Measurements from ENCODE around the gene OGFR. TPM values are rescaled to one million over a fixed set of nuclear protein-coding genes. Genes with fewer than 3 reads are reported as not detected.

OGFR gene
- total RNA-seq, 1 donor from 2014 or later: 29.1 TPM

DNA sequence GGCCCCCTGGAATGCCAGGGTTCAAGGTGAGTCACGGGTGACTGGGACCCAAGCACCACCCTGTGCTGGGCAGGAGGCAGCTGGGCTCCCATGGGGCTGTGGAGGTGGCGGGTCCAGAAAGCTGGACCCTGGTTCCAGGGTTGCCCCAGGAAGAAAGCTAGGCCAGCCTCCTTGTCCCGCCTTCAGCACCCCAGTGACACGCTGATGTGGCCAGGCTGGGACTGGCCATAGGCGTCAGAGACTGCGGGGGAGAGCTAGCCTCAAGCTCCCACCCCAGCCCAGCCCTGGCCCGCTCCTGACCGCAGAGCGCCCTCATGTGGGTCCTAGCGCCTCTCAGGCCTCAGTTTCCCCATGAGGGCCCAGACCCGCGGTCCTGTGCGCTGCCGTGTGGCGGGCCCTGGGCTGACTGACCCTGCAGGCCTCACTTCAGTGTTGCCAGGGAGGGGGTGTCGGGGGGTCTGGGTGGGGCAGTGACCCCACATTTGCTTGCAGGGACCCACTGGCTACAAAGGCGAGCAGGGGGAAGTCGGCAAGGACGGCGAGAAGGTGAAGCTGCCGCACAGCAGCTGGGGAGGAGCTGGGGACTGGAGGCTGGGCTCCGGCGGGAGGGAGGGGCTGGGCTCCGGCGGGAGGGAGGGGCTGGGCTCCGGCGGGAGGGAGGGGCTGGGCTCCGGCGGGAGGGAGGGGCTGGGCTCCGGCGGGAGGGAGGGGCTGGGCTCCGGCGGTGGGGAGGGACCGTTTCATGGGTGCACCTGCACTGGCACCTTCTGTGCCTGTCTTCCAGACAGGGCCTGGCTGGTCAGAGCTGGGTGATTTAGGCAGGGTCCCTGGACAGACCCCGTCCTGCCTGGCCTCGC, 20.1 kb downstream of the OGFR start:
- DNase-seq (ENCODE audit: low read depth): no peak

DNA sequence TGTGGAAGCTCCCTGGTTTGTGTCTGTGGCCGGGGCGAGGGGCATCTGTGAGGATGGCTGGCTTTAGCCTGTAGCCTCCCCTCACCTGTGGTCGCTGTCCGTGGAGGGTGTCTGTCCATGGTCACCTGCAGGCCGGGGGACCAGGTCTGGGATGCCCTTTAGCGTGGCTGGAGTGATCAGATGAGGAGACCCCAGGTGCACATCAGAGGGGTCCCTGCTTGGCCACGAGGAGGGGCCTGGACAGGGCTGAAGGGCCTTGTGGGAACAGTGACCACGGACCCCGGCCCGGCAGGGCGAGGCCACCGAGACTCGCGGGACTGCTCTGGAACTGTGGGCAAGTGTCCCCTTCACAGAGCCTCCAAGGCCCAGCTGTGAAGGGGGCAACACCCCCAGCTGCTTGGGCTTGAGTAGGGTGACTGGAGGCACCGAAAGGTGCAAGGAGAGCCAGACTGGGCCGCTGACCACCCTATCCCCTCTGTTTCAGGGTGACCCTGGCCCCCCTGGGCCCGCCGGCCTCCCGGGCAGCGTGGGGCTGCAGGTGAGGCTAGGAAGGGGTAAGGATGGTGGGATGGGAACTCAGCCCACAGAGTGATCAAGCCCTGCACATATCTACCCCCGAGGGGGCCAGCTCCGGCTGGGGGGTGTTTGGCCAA, 20.8 kb downstream of the OGFR start:
- no peak for DNase-seq (ENCODE audit: low read depth)

DNA sequence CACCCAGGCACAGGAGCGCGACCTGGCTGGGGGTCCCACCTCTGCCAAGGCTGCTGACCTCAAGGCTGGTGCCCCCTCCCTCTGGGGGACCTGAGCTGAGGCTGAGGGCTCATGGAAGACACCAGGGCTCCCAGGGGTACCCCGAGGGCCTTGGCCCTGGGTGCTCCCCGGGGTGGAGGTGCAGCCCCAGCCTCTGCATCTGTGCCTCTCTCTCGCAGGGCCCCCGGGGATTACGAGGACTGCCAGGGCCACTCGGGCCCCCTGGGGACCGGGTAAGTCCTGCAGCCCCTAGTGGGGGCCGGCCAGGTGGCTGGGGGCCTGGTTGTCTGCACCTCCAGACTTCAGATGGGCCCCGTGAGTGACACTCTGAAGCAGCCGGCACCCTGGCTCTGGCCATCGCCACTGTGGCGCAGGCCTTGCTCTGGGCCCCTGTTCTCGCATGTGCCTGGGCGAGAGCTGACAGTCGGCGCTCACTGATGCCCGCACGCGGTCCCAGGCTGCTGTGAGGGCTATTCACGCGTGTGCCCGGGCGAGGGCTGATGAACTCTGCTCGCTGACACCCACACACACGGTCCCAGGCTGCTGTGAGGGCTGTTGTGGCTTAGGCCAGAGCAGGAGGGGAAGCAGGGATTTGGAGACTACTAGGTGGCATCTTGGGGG, 21.5 kb downstream of the OGFR start:
- DNase-seq (ENCODE audit: low read depth): no peak

DNA sequence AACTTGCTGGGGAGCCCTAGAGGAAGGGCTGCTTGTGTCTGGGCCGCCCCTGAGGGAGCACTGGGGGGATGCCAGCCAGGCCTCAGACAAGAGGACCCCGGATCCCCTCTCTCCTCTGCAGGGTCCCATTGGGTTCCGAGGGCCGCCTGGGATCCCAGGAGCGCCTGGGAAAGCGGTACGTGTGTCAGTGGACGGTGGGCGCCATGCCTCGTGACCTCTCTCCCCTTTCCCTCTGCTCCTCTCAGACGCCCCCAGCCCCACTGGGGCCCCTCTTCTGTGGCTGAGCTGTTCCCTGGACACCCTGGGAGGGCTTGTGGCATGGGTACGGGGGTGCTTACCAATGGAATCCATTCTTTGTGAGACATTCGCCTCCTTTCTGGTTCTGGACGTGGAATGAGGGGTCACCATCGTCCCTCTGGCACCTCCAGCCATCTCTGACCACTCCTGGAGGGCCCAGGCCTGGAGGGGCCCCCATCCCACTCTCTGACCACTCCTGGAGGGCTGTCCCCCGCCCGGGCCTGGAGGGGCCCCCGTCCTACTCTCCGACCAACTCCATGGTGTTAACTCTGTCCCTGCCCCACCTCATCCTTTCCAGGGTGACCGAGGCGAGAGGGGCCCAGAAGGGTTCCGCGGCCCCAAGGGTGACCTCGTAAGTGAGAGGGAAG, 22.1 kb downstream of the OGFR start:
- DNase-seq (ENCODE audit: low read depth): no peak

DNA sequence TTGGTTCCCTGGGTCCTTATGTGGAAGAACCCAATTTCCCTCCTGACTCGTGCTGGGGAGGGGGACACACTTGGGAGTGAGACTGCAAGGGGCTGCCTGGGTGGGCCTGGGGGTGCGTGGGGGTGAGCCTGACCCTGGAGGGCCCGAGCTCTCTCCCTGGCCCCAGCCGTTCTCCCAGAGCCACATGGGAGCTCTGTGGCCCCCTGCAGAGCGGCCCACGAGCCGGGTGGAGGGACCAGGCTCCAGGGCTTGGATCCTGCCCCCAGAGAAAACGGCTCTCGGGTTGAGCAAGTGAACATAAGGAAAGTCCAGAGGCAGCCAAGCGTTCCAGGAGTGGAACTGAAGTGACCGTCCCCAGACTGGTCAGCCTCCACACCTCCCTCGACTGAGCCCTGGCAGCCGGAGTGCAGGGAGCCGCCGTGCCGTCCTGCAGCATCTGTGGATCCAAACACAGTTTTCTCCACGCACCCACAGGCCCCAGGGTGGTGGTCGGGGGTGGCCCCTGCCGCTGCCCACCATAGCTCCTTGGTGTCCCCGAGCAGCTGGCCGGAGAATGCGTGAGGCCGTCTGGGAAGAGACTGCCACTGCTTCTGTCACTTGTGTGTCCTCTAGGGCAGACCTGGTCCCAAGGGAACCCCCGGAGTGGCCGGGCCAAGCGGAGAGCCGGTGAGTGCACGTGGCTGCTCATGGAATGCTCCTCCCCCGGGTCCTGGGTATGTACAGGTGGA, 22.8 kb downstream of the OGFR start:
- no peak for DNase-seq (ENCODE audit: low read depth)

DNA sequence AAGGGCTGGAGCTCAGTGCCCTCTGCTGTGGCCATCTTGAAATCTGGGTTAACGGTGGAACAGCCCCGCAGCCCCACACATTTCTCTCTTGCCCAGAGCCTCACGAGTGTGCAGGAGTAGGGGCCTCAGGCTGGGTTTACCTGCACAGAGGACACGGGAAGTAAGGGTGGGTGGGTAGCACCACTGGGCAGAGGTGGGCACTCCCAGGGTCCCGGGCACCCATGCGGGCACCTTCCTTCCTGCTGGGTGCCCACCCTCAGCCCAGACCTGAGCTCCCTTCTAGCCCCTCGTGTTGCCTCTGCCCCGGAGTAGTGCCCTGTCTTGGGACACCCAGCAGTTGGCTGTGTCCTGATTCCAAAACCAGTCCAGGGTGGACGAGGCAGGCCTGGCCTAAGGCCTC, 23.4 kb downstream of the OGFR start:
- no peak for DNase-seq (ENCODE audit: low read depth)

DNA sequence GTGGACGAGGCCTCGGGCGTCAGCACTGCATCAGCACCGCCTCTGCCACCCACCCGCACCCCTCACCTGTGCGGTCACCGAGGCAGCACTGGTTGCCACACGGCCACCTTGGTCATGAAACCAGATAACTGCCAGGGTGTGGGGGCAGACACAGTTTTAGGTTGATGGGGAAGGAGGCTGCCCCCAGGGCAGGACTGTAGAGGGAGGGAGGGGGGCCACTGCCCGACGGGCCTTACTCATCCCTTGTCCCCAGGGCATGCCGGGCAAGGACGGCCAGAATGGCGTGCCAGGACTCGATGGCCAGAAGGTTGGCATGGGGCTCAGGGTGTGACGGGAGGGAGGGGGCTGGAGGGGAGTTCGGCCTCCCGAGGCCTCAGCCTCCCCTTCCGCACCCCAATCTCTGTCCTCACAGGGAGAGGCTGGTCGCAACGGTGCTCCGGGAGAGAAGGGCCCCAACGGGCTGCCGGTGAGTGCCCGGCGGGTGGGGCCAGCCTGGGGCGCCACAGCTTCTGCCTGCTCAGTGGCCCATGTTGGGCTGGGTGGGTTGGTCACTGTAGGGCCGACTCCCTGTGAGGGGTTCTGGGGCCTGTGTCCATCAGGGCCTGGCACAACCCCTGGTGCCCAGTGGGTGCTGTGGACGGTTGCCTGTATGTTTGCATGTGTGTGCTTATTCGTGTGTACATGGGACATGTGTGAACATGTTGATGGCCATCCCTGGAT, 24.0 kb downstream of the OGFR start:
- DNase-seq (ENCODE audit: low read depth): no peak

DNA sequence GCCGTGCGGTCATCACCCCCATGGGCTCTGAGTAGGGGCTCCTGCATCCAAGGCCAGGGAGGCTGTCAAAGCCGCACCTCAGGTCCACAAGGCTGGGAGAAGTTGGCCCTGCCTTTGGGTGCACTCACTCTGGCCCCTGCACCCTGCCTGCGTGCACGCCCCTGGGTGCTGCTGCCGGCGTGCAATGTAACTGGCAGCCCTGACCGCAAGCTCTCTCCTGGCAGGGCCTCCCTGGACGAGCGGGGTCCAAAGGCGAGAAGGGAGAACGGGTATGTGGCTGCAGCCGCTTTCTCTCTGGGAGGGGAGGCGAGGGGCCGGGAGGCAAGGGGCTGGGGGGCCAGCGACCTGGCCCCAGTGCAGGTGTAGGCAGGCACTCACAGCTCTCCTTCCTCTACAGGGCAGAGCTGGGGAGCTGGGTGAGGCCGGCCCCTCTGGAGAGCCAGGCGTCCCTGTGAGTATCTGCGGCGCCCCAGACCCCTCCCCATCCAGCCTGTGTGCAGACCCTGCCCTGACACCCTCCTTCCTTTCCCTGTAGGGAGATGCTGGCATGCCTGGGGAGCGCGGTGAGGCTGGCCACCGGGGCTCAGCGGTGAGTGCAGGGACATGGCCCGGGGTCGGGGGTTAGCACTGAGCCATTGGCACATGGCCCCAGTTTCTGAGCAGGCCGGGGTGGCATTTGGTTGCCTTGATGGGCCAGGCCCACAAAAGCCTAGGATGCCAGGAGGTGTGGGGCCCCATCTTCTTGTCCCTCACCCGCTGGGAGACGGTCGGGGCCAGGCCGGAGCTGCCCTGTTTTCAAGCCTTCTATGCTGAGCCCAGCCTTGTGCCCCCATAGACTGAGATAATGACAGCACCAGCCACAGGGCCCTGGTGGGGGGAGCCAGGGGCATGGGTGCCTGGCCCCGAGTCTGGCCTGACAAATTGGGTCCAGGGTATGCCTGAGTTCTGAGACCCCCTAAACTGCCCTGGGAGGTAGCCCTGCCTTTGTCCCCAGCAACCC, 24.9 kb downstream of the OGFR start:
- no peak for DNase-seq (ENCODE audit: low read depth)

DNA sequence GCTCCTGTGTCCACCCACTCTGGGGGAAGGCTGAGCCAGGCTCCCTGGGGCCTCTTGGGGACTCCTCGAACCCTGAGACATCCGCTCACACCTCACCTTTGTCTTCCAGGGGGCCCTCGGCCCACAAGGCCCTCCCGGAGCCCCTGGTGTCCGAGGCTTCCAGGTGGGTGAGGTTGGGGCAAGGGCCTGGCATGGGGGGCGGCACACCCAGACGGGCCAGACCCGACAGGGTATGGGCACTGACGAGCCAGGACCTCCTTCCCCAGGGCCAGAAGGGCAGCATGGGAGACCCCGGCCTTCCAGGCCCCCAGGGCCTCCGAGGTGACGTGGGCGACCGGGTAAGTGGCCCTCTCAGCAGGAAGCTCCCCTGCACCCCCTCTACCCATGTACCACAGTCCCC, 25.6 kb downstream of the OGFR start:
- no peak for DNase-seq (ENCODE audit: low read depth)

DNA sequence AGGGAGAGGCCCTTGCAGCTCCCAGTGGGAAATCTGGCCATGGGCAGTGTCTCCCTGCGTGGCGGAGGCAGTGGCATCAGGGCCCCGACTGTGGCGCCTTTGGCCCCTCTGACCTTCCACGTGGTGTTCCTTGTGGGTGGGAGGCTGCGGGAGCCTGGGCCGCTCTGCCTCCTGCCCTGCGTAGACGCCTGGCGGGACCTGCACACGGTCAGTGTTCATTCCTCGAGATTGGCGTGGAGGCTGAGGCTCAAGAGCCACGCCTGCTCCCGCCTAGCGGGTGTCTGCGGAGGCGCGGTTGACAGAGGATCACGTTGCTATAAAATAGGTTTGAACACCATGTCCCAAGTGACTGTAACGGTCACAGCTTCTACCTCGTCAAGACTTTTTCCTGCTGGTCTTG, 26.2 kb downstream of the OGFR start:
- DNase-seq (ENCODE audit: low read depth): no peak

DNA sequence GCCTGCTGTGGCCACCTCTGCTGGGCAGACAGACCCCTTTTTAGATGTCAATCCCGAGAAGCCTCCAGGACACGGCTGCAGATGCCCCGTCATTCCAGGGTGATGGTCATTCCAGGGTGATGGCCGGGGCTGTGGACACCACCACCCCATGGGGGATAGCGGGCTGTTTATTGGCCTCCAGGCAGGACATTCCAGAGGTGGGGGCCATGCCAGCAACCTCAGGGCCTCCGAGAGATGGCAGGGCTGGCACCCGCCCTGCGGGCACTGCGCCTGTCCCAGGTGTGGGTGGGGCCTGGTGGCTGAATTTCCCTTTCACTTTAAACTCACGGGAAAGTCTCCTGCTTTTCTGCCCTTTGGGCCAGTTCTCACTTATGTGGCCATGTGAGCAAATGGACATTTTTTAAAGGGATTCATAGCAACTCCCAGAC, 26.7 kb downstream of the OGFR start:
- no peak for DNase-seq (ENCODE audit: low read depth)

DNA sequence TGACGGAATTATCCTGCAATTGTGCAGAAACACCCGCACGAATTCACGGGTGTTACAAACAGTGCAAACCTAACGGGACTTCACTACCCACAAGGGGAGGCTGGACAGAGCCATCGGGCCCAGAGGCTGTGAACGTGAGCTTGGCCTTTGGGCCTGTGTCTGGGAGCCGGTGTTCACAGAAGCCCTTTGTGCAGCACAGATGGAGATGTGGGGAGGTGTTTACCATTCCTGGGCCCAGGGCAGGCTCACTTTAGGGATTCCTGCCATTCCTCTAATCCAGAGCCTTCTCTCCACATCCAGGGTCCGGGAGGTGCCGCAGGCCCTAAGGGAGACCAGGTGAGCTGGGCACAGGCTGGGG, 27.2 kb downstream of the OGFR start:
- no peak for DNase-seq (ENCODE audit: low read depth)

DNA sequence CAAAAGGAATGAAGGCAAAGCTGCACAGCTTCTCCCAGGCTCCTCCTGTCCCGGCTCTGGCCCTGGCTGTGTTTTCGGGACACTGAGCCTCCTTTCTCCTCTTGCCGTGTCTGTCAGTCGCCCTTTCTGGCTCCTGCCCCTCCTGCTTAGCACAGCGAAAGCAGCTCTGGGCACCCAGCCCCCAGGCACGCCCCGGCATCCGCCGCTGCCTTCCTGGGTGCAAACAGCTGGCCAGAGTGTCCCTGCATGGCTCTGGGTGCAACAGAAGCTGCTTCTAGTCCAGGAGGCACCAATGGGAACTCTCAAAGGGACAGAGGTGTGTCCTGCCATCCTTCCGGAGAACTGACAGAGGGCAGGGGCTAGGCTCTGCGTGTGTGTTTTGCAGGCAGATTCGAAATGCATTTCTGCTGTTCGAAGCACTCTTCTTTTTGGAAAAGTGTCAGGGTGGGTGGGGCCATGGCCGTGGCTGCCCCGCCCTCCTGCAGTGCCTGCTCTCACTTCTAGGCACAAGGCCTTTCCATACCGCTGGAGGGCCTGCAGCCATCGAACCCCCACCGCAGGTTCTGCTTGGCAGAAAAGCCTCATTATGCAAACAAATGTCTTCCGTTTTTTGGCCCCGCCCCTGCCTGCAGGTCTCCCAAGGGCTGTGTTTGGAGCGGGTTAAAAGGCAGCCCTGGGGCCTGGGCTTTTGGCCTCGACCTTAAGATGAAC, 27.7 kb downstream of the OGFR start:
- no peak for DNase-seq (ENCODE audit: low read depth)

DNA sequence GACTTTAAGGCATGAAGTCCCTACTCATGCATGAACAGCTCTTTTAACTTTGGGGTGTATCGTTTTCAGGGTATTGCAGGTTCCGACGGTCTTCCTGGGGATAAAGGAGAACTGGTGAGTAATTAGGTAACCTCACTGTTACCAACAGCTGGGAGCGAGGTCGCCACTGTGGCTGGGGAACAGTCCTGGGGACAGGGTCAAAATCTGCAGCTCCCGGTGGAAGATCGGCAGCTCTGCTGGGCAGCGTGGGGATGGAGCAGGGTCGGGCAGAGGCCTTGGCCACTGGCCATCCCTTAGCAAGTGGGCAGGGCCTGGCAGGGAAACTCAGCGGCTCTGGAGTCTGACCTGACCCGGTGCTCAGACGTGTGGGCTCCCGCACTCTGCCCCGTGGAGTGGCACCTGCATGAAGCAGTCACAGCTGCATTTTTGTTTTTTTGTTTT, 28.3 kb downstream of the OGFR start:
- no peak for DNase-seq (ENCODE audit: low read depth)

DNA sequence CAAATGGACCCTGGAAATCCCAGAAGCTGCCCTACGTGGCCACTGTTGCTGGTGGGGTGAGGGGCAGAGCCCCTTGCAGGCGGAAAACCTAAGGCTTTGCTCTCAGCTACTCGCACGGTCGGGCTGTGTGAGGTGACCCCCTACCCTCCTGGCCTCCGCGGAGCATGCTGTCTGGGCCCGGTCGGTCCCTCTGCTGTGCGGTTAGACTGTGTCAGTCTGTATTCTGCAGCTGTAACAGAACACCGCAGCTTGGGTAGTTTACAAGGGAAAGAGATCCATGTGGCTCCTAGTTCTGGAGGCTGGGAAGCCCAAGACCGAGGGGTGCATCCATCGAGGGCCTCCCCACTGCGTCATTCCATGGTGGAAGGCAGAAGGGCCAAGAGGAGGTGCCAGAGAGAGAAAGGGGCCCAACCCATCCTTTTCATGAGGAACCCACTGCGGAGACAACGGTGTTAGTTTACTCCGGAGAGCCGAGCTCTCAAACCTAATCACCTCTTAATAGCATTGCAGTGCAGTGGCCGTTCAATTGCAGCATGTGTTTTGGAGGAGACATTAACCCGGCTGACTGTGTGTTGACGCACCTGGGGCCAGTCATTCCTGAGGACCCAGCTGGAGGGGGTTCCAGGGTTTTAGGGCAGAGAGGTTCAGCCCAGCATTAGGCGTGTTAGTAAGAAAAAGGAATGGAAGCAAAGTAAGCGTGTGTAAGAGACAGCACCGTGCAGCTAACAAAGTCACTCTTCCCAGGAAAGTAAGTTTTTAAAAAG, 30.5 kb downstream of the OGFR start:
- DNase-seq (ENCODE audit: low read depth): no peak

DNA sequence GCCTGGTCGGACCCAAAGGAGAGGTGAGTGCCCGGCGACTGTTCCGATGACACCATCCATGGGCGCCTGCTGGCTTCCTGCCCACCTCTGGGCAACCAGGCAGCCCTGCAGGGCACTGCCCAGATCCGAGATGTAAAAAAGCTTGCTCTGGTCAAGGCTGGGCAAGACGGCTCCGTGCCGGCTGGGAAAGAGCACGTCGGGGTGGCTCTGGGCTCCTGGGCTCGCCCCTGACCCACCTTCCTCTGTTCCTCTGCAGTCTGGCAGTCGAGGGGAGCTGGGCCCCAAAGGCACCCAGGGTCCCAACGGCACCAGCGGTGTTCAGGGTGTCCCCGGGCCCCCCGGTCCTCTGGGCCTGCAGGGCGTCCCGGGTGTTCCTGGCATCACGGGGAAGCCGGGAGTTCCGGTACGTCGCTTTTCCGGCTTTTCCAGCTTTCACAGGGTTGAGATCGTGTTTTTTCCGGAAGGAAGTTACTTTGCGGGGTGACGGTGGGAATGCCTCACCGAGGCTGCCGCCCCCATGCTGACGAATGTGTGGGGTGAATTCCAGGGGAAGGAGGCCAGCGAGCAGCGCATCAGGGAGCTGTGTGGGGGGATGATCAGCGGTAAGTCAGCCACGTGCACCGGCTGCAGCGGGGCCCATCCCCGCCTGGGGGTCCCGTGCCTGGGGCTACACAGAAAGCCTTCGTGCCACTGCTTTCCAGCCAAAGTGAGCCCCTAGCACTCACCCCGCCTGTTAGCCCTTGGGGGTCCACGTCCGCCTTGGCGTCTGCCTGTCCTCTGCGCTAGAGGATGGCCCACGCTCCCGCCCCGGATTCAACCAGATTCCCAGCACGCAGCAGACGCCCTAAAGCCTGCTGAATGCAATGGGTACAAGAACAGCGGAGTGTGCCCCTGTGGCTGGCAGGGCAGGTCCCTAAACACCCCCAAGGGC, 31.6 kb downstream of the OGFR start:
- DNase-seq (ENCODE audit: low read depth): no peak

Data from myocyte (in vitro differentiated cells).